Measurements from ENCODE around the gene CNNM4.

The CNNM4 gene

GRCh38 chr2:96832408-96832753, 71.7 kb downstream of the CNNM4 start:
- DNase-seq (ENCODE audit: low read depth in 2 of 2) = no peak

GRCh38 chr2:96832754-96833507, 72.2 kb downstream of the CNNM4 start:
- DNase-seq (ENCODE audit: low read depth in 2 of 2) = no peak

GRCh38 chr2:96835830-96836229, 75.1 kb downstream of the CNNM4 start:
- no peak for DNase-seq (ENCODE audit: low read depth in 2 of 2)

GRCh38 chr2:96837575-96837974, 76.9 kb downstream of the CNNM4 start:
- DNase-seq (ENCODE audit: low read depth in 2 of 2) = no peak

GRCh38 chr2:96838345-96839292, 77.9 kb downstream of the CNNM4 start:
- no peak for DNase-seq (ENCODE audit: low read depth in 2 of 2)

- peak; percentile 63 to 67 for DNase-seq (ENCODE audit: low read depth in 2 of 2)
These were observed 78.7 kb downstream of the CNNM4 start for GRCh38 chr2:96839293-96839874.

GRCh38 chr2:96839875-96840850, 79.5 kb downstream of the CNNM4 start:
- no peak for DNase-seq (ENCODE audit: low read depth in 2 of 2)

- no peak for DNase-seq (ENCODE audit: low read depth in 2 of 2)
These were observed 81.2 kb downstream of the CNNM4 start for GRCh38 chr2:96841701-96842495.

- DNase-seq (ENCODE audit: low read depth in 2 of 2) = no peak
These were observed 81.9 kb downstream of the CNNM4 start for GRCh38 chr2:96842600-96842999.

GRCh38 chr2:96843538-96844268, 83.0 kb downstream of the CNNM4 start, which contains the start of gene ANKRD23:
Gene ANKRD23, minus strand, starts transcription at chr2:96844021. Its CDS starts 29 bp downstream, at chr2:96843992.
- DNase-seq (ENCODE audit: low read depth in 2 of 2) = no peak

GRCh38 chr2:96844405-96844808, 83.7 kb downstream of the CNNM4 start:
- DNase-seq (ENCODE audit: low read depth in 2 of 2) = no peak

- DNase-seq (ENCODE audit: low read depth in 2 of 2) = no peak
These were observed 86.1 kb downstream of the CNNM4 start for GRCh38 chr2:96846825-96847224.

GRCh38 chr2:96847586-96847985, 86.9 kb downstream of the CNNM4 start:
- no peak for DNase-seq (ENCODE audit: low read depth in 2 of 2)

GRCh38 chr2:96848264-96848663, 87.6 kb downstream of the CNNM4 start:
- DNase-seq (ENCODE audit: low read depth in 2 of 2) = no peak

GRCh38 chr2:96852667-96853066, 92.0 kb downstream of the CNNM4 start:
- DNase-seq (ENCODE audit: low read depth in 2 of 2) = no peak

GRCh38 chr2:96853321-96853720, 92.6 kb downstream of the CNNM4 start:
- DNase-seq (ENCODE audit: low read depth in 2 of 2) = no peak

- DNase-seq (ENCODE audit: low read depth in 2 of 2) = no peak
These were observed 96.3 kb downstream of the CNNM4 start for GRCh38 chr2:96856776-96857666.

- peak; percentile 96 to 97 for DNase-seq (ENCODE audit: low read depth in 2 of 2)
These were observed 97.1 kb downstream of the CNNM4 start, which contains the start of gene ANKRD39 for GRCh38 chr2:96857667-96858372. Gene ANKRD39, minus strand, starts transcription at chr2:96858016. Its CDS starts 29 bp downstream, at chr2:96857987.

Data from stimulated activated CD4-positive, alpha-beta T cell treated with anti-CD3 and anti-CD28 coated beads, Interleukin-15, amount 100 ng/mL, for 48 hours (primary cell).